GM23338 (cell line): ENCODE results near the gene PLS3.

Experiments used
- EZH2phosphoT487 ChIP-seq: fragments of 200-600 bp; sonication (generic); IDR thresholded peaks from one replicate; pipeline ENCODE4 v1.8.1; 2018; ENCODE audit warnings: antibody characterized with exemption; ENCODE audit not compliant: unreplicated experiment
- POLR2AphosphoS5 ChIP-seq: IDR thresholded peaks from 2 replicates; pipeline ENCODE4 v1.6.1; 2016; ENCODE audit warnings: antibody characterized with exemption, low read depth
- TF ChIP-seq, protein P1 (sequence below), 2 experiments: fragments of 200-600 bp in 1 of 2; sonication (generic) in 1 of 2; conservative IDR thresholded peaks; 2 replicates each; pipeline versions ENCODE4 v1.5.1 to v1.6.1; 2016 to 2017; ENCODE audit warnings: antibody characterized with exemption in 2 of 2, low read depth in 2 of 2, mild to moderate bottlenecking in 2 of 2, moderate library complexity in 1 of 2
- TF ChIP-seq, protein P2 (sequence below): IDR thresholded peaks from one replicate; pipeline ENCODE4 v1.6.1; 2018; ENCODE audit warnings: antibody characterized with exemption; ENCODE audit not compliant: unreplicated experiment
- TF ChIP-seq, protein P3 (sequence below): IDR thresholded peaks from 2 replicates; pipeline ENCODE4 v1.6.1; 2016; ENCODE audit warnings: antibody characterized with exemption

DNA sequence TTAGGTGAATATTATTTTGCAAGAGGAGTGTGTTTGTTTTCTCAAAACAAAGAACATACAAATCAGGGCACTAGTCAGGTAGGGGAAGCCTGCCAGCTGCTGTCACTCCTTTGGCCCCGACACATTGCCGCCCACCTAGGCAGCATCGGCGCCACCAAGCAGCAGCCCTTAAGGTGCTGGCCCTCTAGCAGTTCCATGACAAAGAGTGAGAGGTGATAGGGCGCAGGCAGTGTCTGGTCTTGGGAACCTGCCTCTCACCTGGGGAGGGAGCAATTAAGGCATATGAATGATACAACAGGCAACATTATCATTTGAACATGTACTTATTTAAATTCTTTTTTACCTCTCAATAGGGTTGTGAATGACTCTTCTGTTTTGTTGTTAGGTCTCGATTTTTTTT is 135.1 kb downstream of the PLS3 start:
- TF ChIP-seq, protein P1, sequence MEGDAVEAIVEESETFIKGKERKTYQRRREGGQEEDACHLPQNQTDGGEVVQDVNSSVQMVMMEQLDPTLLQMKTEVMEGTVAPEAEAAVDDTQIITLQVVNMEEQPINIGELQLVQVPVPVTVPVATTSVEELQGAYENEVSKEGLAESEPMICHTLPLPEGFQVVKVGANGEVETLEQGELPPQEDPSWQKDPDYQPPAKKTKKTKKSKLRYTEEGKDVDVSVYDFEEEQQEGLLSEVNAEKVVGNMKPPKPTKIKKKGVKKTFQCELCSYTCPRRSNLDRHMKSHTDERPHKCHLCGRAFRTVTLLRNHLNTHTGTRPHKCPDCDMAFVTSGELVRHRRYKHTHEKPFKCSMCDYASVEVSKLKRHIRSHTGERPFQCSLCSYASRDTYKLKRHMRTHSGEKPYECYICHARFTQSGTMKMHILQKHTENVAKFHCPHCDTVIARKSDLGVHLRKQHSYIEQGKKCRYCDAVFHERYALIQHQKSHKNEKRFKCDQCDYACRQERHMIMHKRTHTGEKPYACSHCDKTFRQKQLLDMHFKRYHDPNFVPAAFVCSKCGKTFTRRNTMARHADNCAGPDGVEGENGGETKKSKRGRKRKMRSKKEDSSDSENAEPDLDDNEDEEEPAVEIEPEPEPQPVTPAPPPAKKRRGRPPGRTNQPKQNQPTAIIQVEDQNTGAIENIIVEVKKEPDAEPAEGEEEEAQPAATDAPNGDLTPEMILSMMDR (conservative IDR thresholded peaks at IDR 0.05; ENCODE audit: low read depth in 2 of 2), result no peak
- TF ChIP-seq POLR2AphosphoS5, result peak; percentile 38; the same call in 1 of the 2 replicates
- TF ChIP-seq EZH2phosphoT487, result no peak
- TF ChIP-seq, protein P2, sequence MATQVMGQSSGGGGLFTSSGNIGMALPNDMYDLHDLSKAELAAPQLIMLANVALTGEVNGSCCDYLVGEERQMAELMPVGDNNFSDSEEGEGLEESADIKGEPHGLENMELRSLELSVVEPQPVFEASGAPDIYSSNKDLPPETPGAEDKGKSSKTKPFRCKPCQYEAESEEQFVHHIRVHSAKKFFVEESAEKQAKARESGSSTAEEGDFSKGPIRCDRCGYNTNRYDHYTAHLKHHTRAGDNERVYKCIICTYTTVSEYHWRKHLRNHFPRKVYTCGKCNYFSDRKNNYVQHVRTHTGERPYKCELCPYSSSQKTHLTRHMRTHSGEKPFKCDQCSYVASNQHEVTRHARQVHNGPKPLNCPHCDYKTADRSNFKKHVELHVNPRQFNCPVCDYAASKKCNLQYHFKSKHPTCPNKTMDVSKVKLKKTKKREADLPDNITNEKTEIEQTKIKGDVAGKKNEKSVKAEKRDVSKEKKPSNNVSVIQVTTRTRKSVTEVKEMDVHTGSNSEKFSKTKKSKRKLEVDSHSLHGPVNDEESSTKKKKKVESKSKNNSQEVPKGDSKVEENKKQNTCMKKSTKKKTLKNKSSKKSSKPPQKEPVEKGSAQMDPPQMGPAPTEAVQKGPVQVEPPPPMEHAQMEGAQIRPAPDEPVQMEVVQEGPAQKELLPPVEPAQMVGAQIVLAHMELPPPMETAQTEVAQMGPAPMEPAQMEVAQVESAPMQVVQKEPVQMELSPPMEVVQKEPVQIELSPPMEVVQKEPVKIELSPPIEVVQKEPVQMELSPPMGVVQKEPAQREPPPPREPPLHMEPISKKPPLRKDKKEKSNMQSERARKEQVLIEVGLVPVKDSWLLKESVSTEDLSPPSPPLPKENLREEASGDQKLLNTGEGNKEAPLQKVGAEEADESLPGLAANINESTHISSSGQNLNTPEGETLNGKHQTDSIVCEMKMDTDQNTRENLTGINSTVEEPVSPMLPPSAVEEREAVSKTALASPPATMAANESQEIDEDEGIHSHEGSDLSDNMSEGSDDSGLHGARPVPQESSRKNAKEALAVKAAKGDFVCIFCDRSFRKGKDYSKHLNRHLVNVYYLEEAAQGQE, result no peak
- TF ChIP-seq, protein P3, sequence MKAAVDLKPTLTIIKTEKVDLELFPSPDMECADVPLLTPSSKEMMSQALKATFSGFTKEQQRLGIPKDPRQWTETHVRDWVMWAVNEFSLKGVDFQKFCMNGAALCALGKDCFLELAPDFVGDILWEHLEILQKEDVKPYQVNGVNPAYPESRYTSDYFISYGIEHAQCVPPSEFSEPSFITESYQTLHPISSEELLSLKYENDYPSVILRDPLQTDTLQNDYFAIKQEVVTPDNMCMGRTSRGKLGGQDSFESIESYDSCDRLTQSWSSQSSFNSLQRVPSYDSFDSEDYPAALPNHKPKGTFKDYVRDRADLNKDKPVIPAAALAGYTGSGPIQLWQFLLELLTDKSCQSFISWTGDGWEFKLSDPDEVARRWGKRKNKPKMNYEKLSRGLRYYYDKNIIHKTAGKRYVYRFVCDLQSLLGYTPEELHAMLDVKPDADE, result no peak
